NCI-H460 (cell line): ENCODE data around the gene IL12B. TPM values are rescaled to one million over a fixed set of nuclear protein-coding genes. Genes with fewer than 3 reads are reported as not detected.
"Not testable (repeated sequence)": the region's sequence is repeated elsewhere in the genome, so short reads cannot be mapped to it uniquely, and the experiment has no call there.

Source experiments
- DNase-seq: peaks from one replicate; pipeline ENCODE4 v3.0.0-alpha.2; 2016; ENCODE audit warnings: low read depth; ENCODE audit errors: extremely low read depth
- polyA plus RNA-seq: library from polyadenylated mRNA; depleted of rRNA; stranded (reverse); fragments of >200 nt; gene quantifications from 2 replicates; pipeline ENCODE4 v1.2.3, GENCODE V29; 2014; cell fraction: nucleus; rRNA removed
- total RNA-seq: library from RNA; depleted of rRNA; stranded (reverse); fragments of >200 nt; shearing (Covaris generic); gene quantifications from 2 replicates; pipeline ENCODE4 v1.2.3, GENCODE V29; 2014; rRNA removed

Gene IL12B
- total RNA-seq = not detected in 2 replicates
- not detected in 2 replicates for polyA plus RNA-seq

GRCh38 chr5:159330131-159330800, at the start of gene IL12B:
TSS of gene IL12B (minus strand) at chr5:159330487. CDS start at chr5:159326782, 3,705 bp downstream.
- no peak for DNase-seq

- no peak for DNase-seq
Measured at GRCh38 chr5:159377653-159378052, 47.4 kb upstream of the IL12B start.

- DNase-seq = not testable (repeated sequence)
Measured at GRCh38 chr5:159367866-159368265, 37.6 kb upstream of the IL12B start.

- not testable (repeated sequence) for DNase-seq
Measured at GRCh38 chr5:159366776-159367175, 36.5 kb upstream of the IL12B start.

- no peak for DNase-seq
Measured at GRCh38 chr5:159362220-159362619, 31.9 kb upstream of the IL12B start.

- DNase-seq = not testable (repeated sequence)
Measured at GRCh38 chr5:159359871-159360270, 29.6 kb upstream of the IL12B start.

GRCh38 chr5:159359408-159359807, 29.1 kb upstream of the IL12B start:
- no peak for DNase-seq

GRCh38 chr5:159353661-159354252, 23.5 kb upstream of the IL12B start:
- no peak for DNase-seq

GRCh38 chr5:159350644-159351043, 20.4 kb upstream of the IL12B start:
- DNase-seq = not testable (repeated sequence)

- not testable (repeated sequence) for DNase-seq
Measured at GRCh38 chr5:159350216-159350615, 19.9 kb upstream of the IL12B start.

- no peak for DNase-seq
Measured at GRCh38 chr5:159345861-159346260, 15.6 kb upstream of the IL12B start.

- no peak for DNase-seq
Measured at GRCh38 chr5:159345336-159345735, 15.0 kb upstream of the IL12B start.

- DNase-seq = no peak
Measured at GRCh38 chr5:159343295-159344094, 13.2 kb upstream of the IL12B start.

GRCh38 chr5:159342840-159343239, 12.6 kb upstream of the IL12B start:
- no peak for DNase-seq

- peak; percentile 56 for DNase-seq
Measured at GRCh38 chr5:159341906-159342310, 11.6 kb upstream of the IL12B start.

GRCh38 chr5:159341145-159341544, 10.9 kb upstream of the IL12B start:
- DNase-seq = no peak

GRCh38 chr5:159340511-159340910, 10.2 kb upstream of the IL12B start:
- DNase-seq = no peak

GRCh38 chr5:159339460-159339859, 9.2 kb upstream of the IL12B start:
- DNase-seq = no peak

- DNase-seq = no peak
Measured at GRCh38 chr5:159338118-159338517, 7.8 kb upstream of the IL12B start.

GRCh38 chr5:159337016-159337955, 7.0 kb upstream of the IL12B start:
- DNase-seq = peak; percentile 21
